Heart right ventricle (tissue), 16 donors: ENCODE results near the gene ZNF362. TPM values are rescaled to one million over a fixed set of nuclear protein-coding genes. Genes with fewer than 3 reads are reported as not detected.

Experiments
- ATAC-seq, 8 donors: fragments of 200-7000 bp; cut with Tn5 transposase; one replicate each; pipeline ENCODE4 v1.9.1; 2020; ENCODE audit warnings: mild to moderate bottlenecking in 8 of 8, moderate library complexity in 8 of 8, moderate number of reproducible peaks in 1 of 8
- DNase-seq, 2 donors: peaks; one replicate each; pipeline ENCODE4 v3.0.0-alpha.2; 2020
- H3K27ac ChIP-seq, 10 donors: fragments of 200-600 bp; sonication (generic) in 2 of 10; one replicate each; pipeline versions ENCODE4 v1.5.0 to v1.8.0; 2020 to 2022; ENCODE audit warnings: mild to moderate bottlenecking in 3 of 10
- H3K27me3 ChIP-seq, 7 donors: fragments of 200-600 bp; one replicate each; pipeline ENCODE4 v1.8.0; 2021 to 2022; ENCODE audit warnings: mild to moderate bottlenecking in 2 of 7
- H3K36me3 ChIP-seq, 9 donors: fragments of 200-600 bp; sonication (generic) in 1 of 9; one replicate each; pipeline versions ENCODE4 v1.5.0 to v1.8.0; 2020 to 2022; ENCODE audit warnings: mild to moderate bottlenecking in 2 of 9
- H3K4me1 ChIP-seq, 9 donors: fragments of 200-600 bp; sonication (generic) in 1 of 9; one replicate each; pipeline versions ENCODE4 v1.5.0 to v1.8.0; 2020 to 2022; ENCODE audit warnings: mild to moderate bottlenecking in 4 of 9
- H3K4me3 ChIP-seq, 10 donors: fragments of 200-600 bp; sonication (generic) in 2 of 10; one replicate each; pipeline versions ENCODE4 v1.5.0 to v1.8.0; 2020 to 2022; ENCODE audit warnings: mild to moderate bottlenecking in 7 of 10, moderate library complexity in 2 of 10
- H3K9me3 ChIP-seq, 11 donors: fragments of 200-600 bp in 10 of 11; sonication (generic) in 2 of 11; one replicate each; pipeline versions ENCODE4 v1.5.0 to v1.8.0; 2013 to 2022; ENCODE audit warnings: mild to moderate bottlenecking in 2 of 11, control low read depth in 1 of 11, moderate library complexity in 1 of 11
- WGBS, 2 donors: extraction: QIAGEN DNeasy Blood & Tissue Kit; methylation state at CpG; one replicate each; pipeline ENCODE4 v1.1.7; 2013; ENCODE audit warnings: inconsistent platforms in 1 of 2; 5-methylcytosine and 5-hydroxymethylcytosine counted together
- intact Hi-C, 10 donors: fragments of 100-400 bp; cut with DNase I; formaldehyde crosslinking; loops; one replicate each; pipeline versions ENCODE4 v1.11.1 to v1.14.2; 2022
- polyA plus RNA-seq, 2 donors: library from polyadenylated mRNA; stranded (reverse); fragments of 200-250 nt; gene quantifications; one replicate each; pipeline ENCODE4 v1.2.3, GENCODE V29; 2013
- total RNA-seq, 10 donors: library from RNA; stranded (reverse); fragmentation: NEBNext Ultra II Directional in 3 of 10; extraction: Animal tissue kit (Norgen Biotek cat#: 25700) in 3 of 10; gene quantifications; one replicate each; pipeline versions ENCODE4 v1.2.1 to v1.2.4, GENCODE V29; 2021 to 2023
- TF ChIP-seq, protein P1 (sequence below), 9 donors: fragments of 200-600 bp; sonication (generic) in 2 of 9; IDR thresholded peaks; one replicate each; pipeline versions ENCODE4 v1.5.0 to v1.8.0; 2021 to 2022; ENCODE audit warnings: antibody characterized with exemption in 9 of 9, mild to moderate bottlenecking in 5 of 9, moderate library complexity in 1 of 9
- donor health status: Arrhythmogenic right ventricular cardiomyopathy.
- donor health status: ischemic (EF 13 %, LVEDD 7.1; RV severe dilation, severe dysfunction).
- donor health status: healthy with polysubstance abuse.
- donor health status: DM: no; HTN: yes; CAD: no.
- donor health status: DM: no; HTN: no; CAD: no.
- donor health status: ischemic (EF 25% LVEDD 6.9; RV normal size, moderate dysfunction).
- donor health status: ischemic (EF 25% LVEDD 5.7; RV mildly dilated, moderate dysfunction).
- donor health status: healthy.
- donor health status: DM: yes; HTN: yes; CAD: no.
- donor health status: Ischemic cardiomyopathy.
- donor health status: ischemic (EF 35%, LVEDD 5.7; RV mildly dilated, moderate dysfunction).
- donor health status: nonischemic (EF 11% LVEDD 7.7; RV severe dilation, severe dysfunction).
- donor health status: DM: yes; HTN: yes; CAD: no.
- donor health status: PGD.
- donor health status: ischemic (EF 29% LVEDD 5.4; RV normal size, mild dysfunction).
- donor health status: nonischemic (EF 23%, LVEDD 6.1; RV moderate dilation, normal function).

The ZNF362 gene
- total and polyA plus RNA-seq, 12 donors, result 9.1 to 39.2 (median 31.3) TPM

GRCh38 chr1:33244143-33244808, 12.0 kb upstream of the ZNF362 start:
- intact Hi-C loops, result no loop called here
- ATAC-seq (no peak), DNase-seq (no peak)
- TF ChIP-seq, protein P1, sequence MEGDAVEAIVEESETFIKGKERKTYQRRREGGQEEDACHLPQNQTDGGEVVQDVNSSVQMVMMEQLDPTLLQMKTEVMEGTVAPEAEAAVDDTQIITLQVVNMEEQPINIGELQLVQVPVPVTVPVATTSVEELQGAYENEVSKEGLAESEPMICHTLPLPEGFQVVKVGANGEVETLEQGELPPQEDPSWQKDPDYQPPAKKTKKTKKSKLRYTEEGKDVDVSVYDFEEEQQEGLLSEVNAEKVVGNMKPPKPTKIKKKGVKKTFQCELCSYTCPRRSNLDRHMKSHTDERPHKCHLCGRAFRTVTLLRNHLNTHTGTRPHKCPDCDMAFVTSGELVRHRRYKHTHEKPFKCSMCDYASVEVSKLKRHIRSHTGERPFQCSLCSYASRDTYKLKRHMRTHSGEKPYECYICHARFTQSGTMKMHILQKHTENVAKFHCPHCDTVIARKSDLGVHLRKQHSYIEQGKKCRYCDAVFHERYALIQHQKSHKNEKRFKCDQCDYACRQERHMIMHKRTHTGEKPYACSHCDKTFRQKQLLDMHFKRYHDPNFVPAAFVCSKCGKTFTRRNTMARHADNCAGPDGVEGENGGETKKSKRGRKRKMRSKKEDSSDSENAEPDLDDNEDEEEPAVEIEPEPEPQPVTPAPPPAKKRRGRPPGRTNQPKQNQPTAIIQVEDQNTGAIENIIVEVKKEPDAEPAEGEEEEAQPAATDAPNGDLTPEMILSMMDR (IDR thresholded peaks at IDR 0.05), result no peak
- no peak overlapping the region for H3K4me3 ChIP-seq
- no peaks in the 10 kb centered on the region for H3K9me3 ChIP-seq
- H3K36me3 ChIP-seq, result no peaks in the 10 kb centered on the region
- 79 to 85% methylated on average over 5 of the region's 5 CpGs for WGBS, 2 donors
- H3K27ac ChIP-seq, result peak overlapping the region in 6 of 10 donors; percentile 6 to 64 (median 24)
- peaks cover 0 to 5% (median 0%) of the 10 kb centered on the region in 9 donors for H3K4me1 ChIP-seq
- no peaks in the 10 kb centered on the region for H3K27me3 ChIP-seq

GRCh38 chr1:33244809-33245186, 11.5 kb upstream of the ZNF362 start:
- peaks cover 0 to 4% (median 0%) of the 10 kb centered on the region in 9 donors for H3K4me1 ChIP-seq
- DNase-seq (no peak), ATAC-seq (no peak)
- intact Hi-C loops, result no loop called here
- no peaks in the 10 kb centered on the region for H3K27me3 ChIP-seq
- WGBS, 2 donors, result 85 to 88% methylated on average over 2 of the region's 2 CpGs
- TF ChIP-seq, protein P1 (IDR thresholded peaks at IDR 0.05), result no peak
- no peaks in the 10 kb centered on the region for H3K36me3 ChIP-seq
- H3K27ac ChIP-seq, result peak overlapping the region in 3 of 10 donors; percentile 31 to 64 (median 58)
- H3K4me3 ChIP-seq, result no peak overlapping the region
- no peaks in the 10 kb centered on the region for H3K9me3 ChIP-seq

DNA sequence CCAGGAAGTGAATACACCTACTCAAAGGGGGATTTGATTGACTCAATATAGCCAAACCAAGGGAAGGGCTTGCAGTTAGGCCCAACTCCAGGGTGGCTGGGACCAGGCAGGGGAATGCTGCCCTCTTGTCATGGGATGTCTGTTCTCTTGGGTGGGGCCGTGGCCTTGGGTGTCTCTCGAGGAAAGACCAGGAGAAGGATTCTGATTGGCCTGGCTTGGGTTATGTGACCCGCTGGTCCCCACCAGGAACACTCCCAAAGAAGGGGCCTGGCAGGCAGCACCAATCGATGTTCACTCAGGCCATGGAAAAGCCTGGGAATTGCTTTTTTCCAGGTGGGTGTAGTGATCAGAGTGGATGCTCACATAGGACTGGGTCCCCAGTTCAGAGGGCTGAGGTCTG, 10.1 kb upstream of the ZNF362 start:
- Histone ChIP-seq H3K27ac (no peak overlapping the region), H3K36me3 (no peaks in the 10 kb centered on the region), H3K4me3 (no peak overlapping the region), H3K4me1 (no peaks in the 10 kb centered on the region), H3K9me3 (no peaks in the 10 kb centered on the region), H3K27me3 (no peaks in the 10 kb centered on the region)
- intact Hi-C loops, result no loop called here
- WGBS, 2 donors, result 68 to 74% methylated on average over 4 of the region's 4 CpGs
- DNase-seq (no peak), ATAC-seq (no peak)
- TF ChIP-seq, protein P1 (IDR thresholded peaks at IDR 0.05), result no peak

DNA sequence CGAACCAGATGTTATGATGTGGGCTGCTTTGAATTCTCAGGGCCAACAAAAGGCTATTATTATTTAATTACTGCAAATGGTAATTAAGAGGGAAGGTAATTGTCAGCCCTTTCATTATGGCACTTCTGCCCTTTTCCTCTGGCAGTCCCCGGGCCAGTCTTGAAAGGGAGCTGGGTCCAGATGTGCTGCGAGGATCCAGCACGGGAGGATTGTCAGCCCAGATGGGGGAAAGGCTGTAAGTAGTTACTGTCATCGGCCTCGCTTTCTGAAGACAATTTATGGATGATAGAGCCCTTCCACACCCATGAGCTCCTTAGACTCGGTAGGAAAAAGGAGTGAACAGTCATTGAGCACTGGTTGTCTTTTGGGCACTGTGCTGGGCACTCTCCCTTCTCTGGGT, 8.7 kb upstream of the ZNF362 start:
- WGBS, 2 donors, result 82 to 86% methylated on average over 7 of the region's 7 CpGs
- no peak for DNase-seq

More for the DNA sequence above, 8.7 kb upstream of the ZNF362 start:
- H3K36me3 ChIP-seq, result no peaks in the 10 kb centered on the region
- intact Hi-C loops, result no loop called here
- ATAC-seq, result no peak
- no peak overlapping the region for H3K4me3 ChIP-seq
- TF ChIP-seq, protein P1 (IDR thresholded peaks at IDR 0.05), result no peak
- no peaks in the 10 kb centered on the region for H3K4me1 ChIP-seq
- H3K27me3 ChIP-seq, result no peaks in the 10 kb centered on the region
- H3K27ac ChIP-seq, result no peak overlapping the region
- no peaks in the 10 kb centered on the region for H3K9me3 ChIP-seq
